Panc1 (cell line): ENCODE results near the gene TMPRSS6. TPM values are rescaled to one million over a fixed set of nuclear protein-coding genes. Genes with fewer than 3 reads are reported as not detected.

Experiments
- ATAC-seq: fragments of 200-7000 bp; cut with Tn5 transposase; 2 replicates; pipeline ENCODE4 v1.9.1; 2020; ENCODE audit warnings: mild to moderate bottlenecking, moderate library complexity
- BruUV-seq: library from RNA; stranded (reverse); fragments of 400-500 nt; replicated peaks from 2 replicates; lab custom pipeline; 2021; lab: Mats Ljungman, UMichigan
- CTCF ChIA-PET: fragments of 300-600 bp; sonication (Branson Sonifier 250); formaldehyde crosslinking; loops from one replicate; lab custom pipeline; 2022; ENCODE audit warnings: antibody characterized with exemption; lab: Charles Lee
- POLR2A ChIA-PET: fragments of 300-600 bp; sonication (Branson Sonifier 250); formaldehyde crosslinking; loops from one replicate; lab custom pipeline; 2022; ENCODE audit warnings: antibody characterized with exemption; lab: Charles Lee
- DNase-seq: peaks from one replicate; pipeline ENCODE4 v3.0.0-alpha.2; 2010; ENCODE audit warnings: low read depth, low spot score
- H3K27ac ChIP-seq: 2 replicates; pipeline ENCODE4 v1.5.1; 2011; ENCODE audit warnings: mild to moderate bottlenecking, low read length, inconsistent platforms
- H3K27me3 ChIP-seq: fragments of 200-500 bp; sonication (Bioruptor generic); 2 replicates; pipeline ENCODE4 v1.6.0; 2014; ENCODE audit warnings: low read length, inconsistent platforms; ENCODE audit not compliant: control insufficient read depth, insufficient read depth
- H3K36me3 ChIP-seq: fragments of 200-500 bp; sonication (Bioruptor generic); 2 replicates; pipeline ENCODE4 v1.5.1; 2014; ENCODE audit warnings: inconsistent platforms, mild to moderate bottlenecking, low read length, moderate library complexity; ENCODE audit not compliant: control insufficient read depth, insufficient read depth
- H3K4me1 ChIP-seq: 2 replicates; pipeline ENCODE4 v1.5.1; 2011; ENCODE audit warnings: inconsistent platforms, mild to moderate bottlenecking, low read length, moderate library complexity; ENCODE audit not compliant: control insufficient read depth, insufficient read depth
- H3K4me3 ChIP-seq, 2 experiments: 2 replicates each; pipeline ENCODE4 v1.5.1; 2011 to 2012; ENCODE audit warnings: low read depth in 2 of 2, low read length in 2 of 2, mild to moderate bottlenecking in 2 of 2, inconsistent platforms in 1 of 2, moderate library complexity in 1 of 2
- H3K9me3 ChIP-seq: fragments of 200-500 bp; sonication (Bioruptor generic); 2 replicates; pipeline ENCODE4 v1.5.1; 2014; ENCODE audit warnings: low read depth, mild to moderate bottlenecking, inconsistent platforms, low read length, moderate library complexity; ENCODE audit not compliant: control insufficient read depth, insufficient read depth
- CTCF ChIP-seq: fragments of 450-650 bp; IDR thresholded peaks from 2 replicates; pipeline ENCODE4 v1.5.1; 2017; ENCODE audit warnings: mild to moderate bottlenecking
- POLR2AphosphoS5 ChIP-seq: IDR thresholded peaks from 2 replicates; pipeline ENCODE4 v1.6.1; 2012; ENCODE audit warnings: mild to moderate bottlenecking, low read depth, low read length, moderate library complexity
- REST ChIP-seq, 2 experiments: IDR thresholded peaks; 2 replicates each; pipeline ENCODE4 v1.6.1; 2011 to 2012; ENCODE audit warnings: low read depth in 2 of 2, control low read depth in 1 of 2, low read length in 1 of 2, mild to moderate bottlenecking in 1 of 2, moderate library complexity in 1 of 2; ENCODE audit not compliant: insufficient read depth in 1 of 2
- SIN3A ChIP-seq: IDR thresholded peaks from 2 replicates; pipeline ENCODE4 v1.6.1; 2012; ENCODE audit warnings: low read depth, mild to moderate bottlenecking, low read length, moderate library complexity, borderline replicate concordance; ENCODE audit not compliant: insufficient read depth
- TCF7L2 ChIP-seq: IDR thresholded peaks from 2 replicates; pipeline ENCODE4 v1.6.1; 2011; ENCODE audit warnings: mild to moderate bottlenecking, low read depth, low read length, inconsistent platforms
- in situ Hi-C: cut with HindIII; loops from 2 replicates; pipeline ENCODE4 v1.10.0; 2016; ENCODE audit warnings: low sequenced_read_pairs, low pct_unique_long_range_greater_than_20kb
- intact Hi-C: fragments of 100-400 bp; cut with micrococcal nuclease; formaldehyde crosslinking; loops from one replicate; pipeline ENCODE4 v1.10.0; 2022; ENCODE audit not compliant: unreplicated experiment
- total RNA-seq: library from RNA; stranded (reverse); gene quantifications from one replicate; pipeline ENCODE4 v1.2.1, GENCODE V29; 2021; ENCODE audit not compliant: unreplicated experiment

Gene TMPRSS6
- total RNA-seq, 1 experiment from 2014 or later: not detected

- Histone ChIP-seq H3K4me1 (no peaks in the 10 kb centered on the region), H3K36me3 (no peaks in the 10 kb centered on the region), H3K27ac (no peak overlapping the region), H3K4me3 (no peak overlapping the region), H3K9me3 (no peaks in the 10 kb centered on the region), H3K27me3 (no peaks in the 10 kb centered on the region)
- CTCF ChIA-PET: no interaction called here
- intact Hi-C loops: no loop called here
- BruUV-seq: no TSS peak
- DNase-seq (no peak), ATAC-seq (0 out of 2 replicates have a peak, but pooled peaks have one; percentile 21)
- TF ChIP-seq POLR2AphosphoS5: no peak
- TF ChIP-seq REST (IDR thresholded peaks at IDR 0.05; ENCODE audit: insufficient read depth in 1 of 2, low read depth in 2 of 2, low read length in 1 of 2): no peak
- no peak for TF ChIP-seq CTCF
- no peak for TF ChIP-seq TCF7L2
- no peak for TF ChIP-seq SIN3A
- in situ Hi-C loops: no loop called here
- POLR2A ChIA-PET: no interaction called here
Observed at GRCh38 chr22:37154925-37155712, 45.6 kb upstream of the TMPRSS6 start.

- ATAC-seq: no peak
- in situ Hi-C loops: no loop called here
- Histone ChIP-seq H3K27me3 (no peaks in the 10 kb centered on the region), H3K4me3 (no peak overlapping the region), H3K27ac (no peak overlapping the region), H3K36me3 (no peaks in the 10 kb centered on the region), H3K4me1 (peaks cover 3% of the 10 kb centered on the region; the same call in 1 of the 2 replicates), H3K9me3 (no peaks in the 10 kb centered on the region)
- TF ChIP-seq REST (IDR thresholded peaks at IDR 0.05; ENCODE audit: insufficient read depth in 1 of 2, low read depth in 2 of 2, low read length in 1 of 2) (no peak), SIN3A (no peak), POLR2AphosphoS5 (no peak), CTCF (no peak), TCF7L2 (no peak)
- intact Hi-C loops: no loop called here
- ChIA-PET POLR2A (no interaction called here), CTCF (no interaction called here)
- no TSS peak for BruUV-seq
- no peak for DNase-seq
Observed at GRCh38 chr22:37153901-37154300, 44.4 kb upstream of the TMPRSS6 start.
